ENCODE data around the gene HAGH.

The HAGH gene

DNA sequence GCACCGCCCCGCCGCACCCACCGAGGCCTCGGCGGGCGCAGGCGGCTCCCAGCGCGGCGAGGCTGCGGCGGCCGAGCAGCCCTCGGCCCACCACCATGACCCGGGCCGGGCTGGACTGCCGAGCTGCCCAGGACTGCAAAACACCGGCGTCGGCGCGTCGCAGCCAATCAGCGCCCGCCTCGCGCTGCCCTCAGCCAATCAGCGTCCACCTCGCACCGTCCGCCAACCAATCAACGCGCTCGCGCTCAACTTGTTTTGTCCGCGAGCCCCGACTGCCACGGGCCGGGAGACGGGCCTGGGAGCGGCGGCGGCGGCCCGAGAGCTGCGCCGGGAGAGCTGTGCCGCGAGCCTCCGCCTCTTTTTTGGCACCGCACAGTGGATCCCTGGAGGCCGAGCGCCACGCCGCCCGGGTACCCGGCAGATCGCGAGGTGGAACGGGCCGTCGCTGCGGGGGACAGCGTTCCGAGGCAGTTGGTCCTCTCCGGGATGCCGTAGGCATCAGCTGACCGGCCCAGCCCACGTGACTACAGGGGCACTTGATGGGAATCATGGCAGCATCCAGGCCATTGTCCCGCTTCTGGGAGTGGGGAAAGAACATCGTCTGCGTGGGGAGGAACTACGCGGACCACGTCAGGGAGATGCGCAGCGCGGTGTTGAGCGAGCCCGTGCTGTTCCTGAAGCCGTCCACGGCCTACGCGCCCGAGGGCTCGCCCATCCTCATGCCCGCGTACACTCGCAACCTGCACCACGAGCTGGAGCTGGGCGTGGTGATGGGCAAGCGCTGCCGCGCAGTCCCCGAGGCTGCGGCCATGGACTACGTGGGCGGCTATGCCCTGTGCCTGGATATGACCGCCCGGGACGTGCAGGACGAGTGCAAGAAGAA lies at the start of gene HAGH, which contains the start of gene FAHD1:
HAGH (minus strand) TSS at position 135 of the 883 bp plus-strand sequence; CDS start at position 97, 38 bp downstream.
FAHD1 (plus strand) TSS at position 516 of the 883 bp plus-strand sequence; CDS start at position 549, 33 bp downstream.
- DNase-seq, result peak; percentile 94

DNA sequence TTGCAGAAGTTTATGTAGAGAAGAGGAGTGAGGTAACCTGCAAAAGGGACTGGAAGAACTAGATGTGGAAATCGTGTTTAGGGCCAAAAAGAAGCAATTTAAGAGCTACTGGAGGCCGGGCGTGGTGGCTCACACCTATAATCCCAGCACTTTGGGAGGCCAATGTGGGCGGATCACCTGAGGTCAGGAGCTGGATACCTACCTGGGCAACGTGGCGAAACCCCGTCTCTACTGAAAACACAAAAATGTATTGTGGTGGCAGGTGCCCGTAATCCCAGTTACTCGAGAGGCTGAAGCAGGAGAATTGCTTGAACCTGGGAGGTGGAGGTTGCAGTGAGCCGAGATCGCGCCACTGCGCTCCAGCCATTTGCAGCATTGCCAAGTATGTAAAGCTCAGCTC lies 49.4 kb upstream of the HAGH start:
- peak; percentile 3 for DNase-seq

DNA sequence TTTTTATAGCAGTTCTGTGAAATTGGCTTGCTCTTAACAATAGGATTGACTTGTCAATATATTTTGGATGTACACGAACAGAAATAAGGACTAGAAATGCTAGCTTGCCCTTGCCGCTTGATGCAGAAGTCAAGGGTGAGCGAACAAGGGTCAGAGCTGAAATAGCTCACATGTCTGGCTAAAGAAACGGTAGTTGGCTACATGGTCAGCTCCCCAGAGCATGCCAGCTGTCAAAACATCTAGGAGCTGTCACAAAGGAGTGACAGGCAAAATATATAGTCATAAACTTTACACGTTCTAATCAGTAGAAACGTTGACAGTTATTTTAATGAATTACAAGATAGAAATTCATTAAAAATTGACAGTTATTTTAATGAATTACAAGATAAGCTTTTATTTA lies 48.2 kb upstream of the HAGH start:
- DNase-seq, result no peak

DNA sequence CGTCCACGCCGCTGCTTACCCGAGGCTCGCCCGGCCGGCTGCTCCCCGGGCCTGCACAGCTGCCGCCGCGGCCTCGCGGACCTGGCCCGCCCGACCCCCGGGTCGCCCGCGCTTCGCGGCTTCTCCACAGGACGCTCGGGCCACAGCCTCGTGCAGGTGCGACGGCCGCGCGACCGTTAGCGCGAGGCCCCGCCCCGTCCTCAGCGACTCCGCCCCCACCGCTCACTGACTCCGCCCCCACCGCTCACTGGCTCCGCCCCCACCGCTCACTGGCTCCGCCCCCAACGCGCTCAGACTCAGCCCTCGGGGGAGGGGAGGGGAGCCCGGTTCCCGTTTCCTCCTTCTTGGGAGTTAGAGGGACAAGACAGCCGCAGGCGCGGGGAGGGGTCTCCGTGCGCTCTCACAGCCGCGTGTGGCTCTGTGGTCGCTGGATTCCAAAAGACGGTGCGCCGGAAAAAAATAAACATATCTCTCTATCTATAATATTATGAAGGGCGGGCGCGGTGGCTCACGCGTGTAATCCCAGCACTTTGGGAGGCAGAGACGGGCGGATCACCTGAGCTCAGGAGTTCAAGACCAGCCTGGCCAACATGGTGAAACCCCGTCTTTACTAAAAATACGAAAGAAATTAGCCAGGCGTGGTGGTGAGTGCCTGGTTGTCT lies 45.5 kb upstream of the HAGH start, which contains the start of gene MEIOB:
MEIOB (minus strand) TSS at position 191 of the 662 bp plus-strand sequence. CDS start 3,989 bp downstream, outside the sequence.
- DNase-seq, result peak; percentile 36

DNA sequence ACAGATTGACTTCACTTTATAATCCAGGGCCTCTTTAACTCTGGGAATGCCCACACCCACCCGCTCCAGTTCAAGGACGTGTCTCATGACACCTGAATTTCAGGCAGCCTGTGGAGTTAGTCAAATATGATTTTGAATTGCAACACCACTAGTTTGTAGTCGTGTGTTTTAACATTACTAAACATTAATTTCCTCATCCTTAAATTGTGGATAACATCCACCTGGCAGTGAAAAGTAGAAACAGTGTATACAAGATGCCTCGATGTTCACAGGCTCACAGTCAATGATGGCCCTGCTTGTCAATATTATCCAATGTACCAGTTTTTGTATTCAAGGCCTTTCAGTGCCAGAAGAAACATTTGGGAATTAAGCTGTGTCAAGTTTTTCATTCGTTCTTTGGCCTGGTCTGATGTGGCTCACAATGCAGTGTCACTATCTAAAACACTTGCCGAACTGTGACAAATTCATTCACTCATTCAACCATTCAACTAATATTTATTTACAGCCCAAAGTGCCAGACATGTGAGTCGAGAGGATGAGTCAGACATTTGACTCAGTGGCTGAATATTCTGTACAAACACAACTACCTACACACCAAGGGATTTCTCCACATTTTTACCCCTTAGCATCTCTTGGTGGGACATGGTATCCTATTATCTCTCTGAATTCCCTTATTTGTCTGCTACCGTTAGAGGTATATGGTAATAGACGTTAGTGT lies 43.9 kb upstream of the HAGH start:
- no peak for DNase-seq

DNA sequence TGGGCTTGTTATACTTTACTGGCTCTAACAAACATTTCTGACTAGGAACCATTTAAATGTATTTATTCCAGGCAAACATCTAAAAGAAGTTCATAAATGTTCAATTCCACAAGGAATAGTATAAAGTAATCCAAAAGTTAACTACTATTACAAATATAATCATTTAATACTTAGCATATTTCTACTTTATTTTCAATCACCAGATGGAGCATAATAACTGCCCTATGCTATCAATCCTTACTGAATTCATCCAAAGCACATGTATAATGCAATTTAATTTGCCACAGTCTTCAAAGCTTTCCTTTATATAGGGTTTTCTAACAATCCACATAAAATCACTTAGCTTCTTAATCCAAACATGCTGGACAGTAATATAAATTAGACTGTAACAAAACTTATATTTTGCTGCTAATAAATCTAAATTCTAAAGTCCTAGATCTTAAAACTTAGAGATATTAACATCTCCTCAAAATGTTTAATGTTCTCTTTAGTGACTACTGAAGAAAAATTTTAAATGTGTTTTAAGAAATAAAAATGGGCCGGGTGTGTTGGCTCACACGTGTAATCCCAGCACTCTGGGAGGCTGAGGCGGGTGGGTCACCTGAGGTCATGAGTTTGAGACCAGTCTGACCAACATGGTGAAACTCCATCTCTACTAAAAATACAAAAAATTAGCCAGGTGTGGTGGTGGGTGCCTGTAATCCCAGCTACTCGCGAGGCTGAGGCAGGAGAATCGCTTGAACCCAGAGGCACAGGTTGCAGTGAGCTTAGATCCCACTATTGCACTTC lies 39.5 kb upstream of the HAGH start:
- no peak for DNase-seq

DNA sequence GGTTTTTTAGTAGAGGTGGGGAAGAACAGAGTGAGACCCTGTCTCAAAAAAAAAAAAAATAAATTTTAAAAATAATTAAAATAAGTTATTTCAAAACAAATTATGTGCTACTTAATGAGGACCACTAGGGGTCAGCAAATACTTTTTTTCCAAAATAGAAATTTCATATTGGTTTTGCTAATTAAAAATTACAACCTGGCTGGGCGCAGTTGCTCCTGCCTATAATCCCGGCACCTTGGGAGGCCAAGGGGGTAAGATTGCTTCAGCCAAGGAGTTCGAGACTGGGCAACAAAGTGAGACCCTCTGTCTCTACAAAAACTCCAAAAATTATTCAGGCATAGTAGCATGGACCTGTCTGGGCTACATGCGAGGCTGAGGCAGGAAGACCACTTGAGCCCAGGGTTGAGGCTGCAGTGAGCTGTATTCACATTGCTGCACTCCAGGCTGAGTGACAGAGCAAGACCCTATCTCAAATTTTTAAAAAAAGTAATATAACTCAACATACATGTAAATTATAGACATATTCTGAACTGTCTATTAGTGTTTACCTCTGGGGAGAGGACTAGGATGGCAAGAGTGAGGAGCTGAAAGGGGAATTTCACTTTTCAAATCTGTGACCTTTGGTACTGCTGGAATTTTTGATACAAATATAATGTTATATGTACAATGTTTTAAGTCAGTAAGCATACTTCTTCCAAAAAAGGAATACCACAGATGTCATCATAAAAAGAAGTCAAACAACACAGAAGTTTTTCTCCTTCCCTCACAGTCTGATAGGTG lies 37.2 kb upstream of the HAGH start:
- no peak for DNase-seq

DNA sequence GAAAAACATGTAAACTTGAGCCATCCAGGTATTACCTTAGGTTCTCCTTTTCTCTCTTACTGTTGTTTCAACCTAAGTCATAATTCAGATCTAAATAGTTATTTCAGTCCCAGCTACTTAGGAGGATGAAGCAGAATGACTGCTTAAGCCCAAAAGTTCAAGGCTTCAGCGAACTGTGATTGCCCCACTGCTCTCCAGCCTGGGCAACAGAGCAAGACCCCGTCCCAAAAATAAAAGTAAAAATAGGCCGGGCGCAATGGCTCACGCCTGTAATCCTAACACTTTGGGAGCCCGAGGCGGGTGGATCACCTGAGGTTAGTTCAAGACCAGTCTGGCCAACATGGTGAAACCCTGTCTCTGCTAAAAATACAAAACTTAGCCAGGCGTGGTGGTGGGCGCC lies 35.8 kb upstream of the HAGH start:
- no peak for DNase-seq

DNA sequence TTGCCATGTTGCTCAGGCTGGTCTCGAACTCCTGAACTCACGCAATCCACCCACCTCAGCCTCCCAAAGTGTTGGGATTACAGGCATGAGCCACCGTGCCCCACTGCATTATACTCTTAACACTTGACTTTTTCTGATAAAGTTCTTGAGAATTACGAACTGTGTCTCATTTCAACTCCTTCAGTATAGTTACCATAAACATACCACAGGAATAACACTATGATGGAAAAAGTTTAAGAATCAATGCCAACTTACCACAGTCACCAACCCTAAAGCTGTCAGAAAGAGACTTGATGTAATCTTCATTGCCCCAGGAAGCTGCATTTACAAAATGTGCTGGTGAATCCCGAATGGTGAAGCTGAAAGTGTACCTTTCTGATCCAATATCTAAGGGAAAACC lies 35.1 kb upstream of the HAGH start:
- DNase-seq, result no peak

DNA sequence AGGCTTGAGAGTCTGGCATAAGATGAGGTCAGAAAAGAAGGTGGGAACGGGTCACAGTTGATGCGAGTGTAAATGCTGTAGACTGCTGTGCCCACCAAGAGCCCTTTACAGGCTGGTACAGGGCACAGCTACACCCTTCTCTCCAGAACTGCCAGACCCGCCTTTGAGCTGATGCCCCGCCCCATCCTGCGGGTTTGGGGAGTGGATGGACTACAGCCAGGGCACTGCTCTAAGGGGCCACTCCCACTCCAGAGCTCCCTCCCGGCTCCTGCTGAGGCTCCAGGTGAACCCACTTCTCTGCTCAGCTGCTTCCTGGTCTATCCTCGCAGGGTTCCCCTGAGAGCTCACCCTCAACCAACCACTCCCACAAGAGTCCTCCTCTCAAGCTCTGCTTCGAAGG lies 33.0 kb upstream of the HAGH start:
- DNase-seq, result no peak

DNA sequence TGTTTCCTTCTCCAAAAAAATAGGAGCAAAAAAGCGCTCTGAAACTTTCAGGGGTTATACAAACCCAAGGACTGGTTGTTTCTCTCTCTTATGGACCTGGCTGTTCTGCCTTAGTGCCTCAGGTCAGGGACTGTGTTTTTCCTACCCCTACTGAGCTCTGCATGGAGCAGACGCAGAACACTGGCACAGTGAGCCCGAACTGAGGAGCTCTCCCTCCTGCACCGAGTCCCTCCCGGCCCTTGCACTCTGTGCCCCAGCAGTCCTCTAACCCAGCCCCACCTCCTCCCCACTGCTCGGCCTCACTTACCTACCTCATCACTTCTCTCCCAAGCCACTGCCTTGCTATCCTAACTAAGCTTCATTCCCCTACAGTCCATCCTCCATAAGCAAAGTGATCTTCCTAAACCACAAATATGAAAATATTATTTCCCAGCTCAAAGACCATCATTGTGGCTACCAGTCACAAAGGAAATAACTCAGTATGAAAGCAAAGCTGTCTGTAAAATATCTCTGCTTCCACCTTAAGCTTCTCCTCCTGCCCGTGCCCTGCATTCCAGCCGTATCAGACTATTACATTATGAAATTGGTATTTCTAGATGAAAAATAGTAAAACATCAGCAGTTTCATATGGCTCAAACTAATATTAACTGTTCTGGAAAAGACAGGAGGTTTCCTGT lies 31.7 kb upstream of the HAGH start:
- no peak for DNase-seq

DNA sequence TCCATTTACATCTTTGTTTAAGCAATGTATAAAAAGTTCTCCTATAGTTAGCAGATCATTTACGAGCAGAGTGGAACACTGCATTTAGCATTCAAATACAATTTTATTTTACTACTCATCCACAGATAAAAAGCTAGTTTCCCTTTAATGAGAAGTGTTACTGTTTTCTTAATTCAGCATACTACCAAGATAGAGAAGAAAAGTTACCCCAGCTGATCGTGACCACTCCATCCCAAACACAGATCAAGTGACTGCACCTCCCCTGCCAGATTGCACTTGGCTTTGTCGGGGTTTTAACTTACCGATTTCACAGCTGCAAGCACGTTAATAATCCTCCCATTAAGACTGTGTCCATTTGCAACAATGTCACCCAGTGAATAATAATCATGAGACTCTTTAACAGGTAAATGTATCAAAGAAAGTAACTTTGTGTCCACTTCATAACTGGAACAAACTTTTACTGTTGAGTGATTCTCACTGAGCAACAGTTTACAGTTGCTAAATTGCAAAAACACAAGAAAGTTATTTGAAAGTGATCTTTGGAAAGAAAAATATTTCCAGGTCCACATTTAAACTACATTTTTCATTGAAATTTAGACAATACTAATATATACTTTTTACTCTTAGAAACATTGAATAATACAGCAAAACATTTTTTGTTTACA lies 30.9 kb upstream of the HAGH start:
- no peak for DNase-seq

DNA sequence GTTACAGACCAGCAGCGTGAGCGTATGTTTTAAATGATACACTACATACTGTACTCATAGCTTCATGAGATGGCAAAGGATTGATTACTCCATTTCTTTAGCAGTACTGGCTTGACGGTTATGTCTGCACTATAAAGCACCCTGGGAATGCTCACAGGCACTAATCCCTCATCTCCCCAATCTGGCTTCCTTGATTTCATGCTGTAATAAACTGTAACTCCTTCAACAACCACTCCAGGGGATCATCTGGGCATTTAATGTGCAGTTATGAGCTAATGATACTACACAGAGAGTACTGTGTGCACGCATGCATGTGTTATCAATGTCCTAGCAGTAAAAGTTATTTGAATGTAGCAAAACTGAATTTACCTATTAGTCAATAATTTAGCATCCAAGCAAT lies 25.2 kb upstream of the HAGH start:
- DNase-seq, result no peak

DNA sequence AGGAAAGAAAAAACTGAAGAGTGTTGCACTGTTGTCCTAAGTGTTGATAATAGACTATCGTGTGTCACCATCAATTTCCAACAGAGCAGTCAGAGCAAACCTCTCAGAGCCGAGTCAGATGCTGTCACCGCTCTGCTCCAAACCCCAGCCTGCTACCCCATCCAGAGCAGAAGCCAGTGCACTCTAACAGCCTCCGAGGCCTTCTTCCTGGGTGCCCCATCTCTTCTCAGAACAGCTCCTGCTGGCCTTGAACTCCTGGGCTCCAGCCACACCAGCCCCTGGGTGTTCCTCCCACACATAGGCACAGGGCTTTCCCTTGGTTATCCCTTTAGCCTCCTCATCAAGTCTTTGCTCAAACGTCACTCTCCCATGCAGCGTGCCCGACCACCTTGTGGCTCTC lies 24.4 kb upstream of the HAGH start:
- DNase-seq, result no peak

DNA sequence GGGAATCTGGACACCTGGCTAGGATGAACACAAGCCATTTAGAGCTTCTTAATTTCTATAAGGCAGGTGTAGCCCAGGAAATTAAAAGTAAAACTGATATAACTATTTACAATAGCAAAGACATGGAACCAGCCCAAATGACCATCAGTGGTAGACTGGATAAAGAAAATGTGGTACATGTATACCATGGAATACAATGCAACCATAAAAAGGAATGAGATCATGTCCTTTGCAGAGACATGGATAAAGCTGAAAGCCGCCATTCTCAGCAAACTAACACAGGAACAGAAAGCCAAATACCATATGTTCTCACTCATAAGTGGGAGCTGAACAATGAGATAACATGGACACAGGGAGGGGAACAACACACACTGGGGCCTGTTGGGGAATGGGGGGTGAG lies 19.8 kb upstream of the HAGH start:
- DNase-seq, result no peak

DNA sequence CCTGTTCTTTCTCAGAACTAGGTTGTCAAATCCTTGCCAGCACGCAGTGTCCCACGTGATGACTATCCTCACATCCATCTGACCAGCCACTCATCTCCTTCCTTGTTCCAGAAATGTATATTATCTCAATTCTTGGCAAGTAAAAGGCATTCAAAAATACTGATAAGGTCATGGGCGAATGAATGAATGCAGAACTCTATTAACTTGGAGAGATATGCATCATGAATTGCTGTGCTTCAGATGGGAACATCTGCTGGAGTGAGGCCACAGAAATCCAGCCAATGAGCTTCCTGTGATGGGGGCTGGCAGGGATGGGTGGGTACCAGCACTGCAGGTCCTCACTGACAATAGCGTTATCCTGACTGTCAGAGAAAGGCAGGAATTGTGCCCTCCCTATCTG lies 19.4 kb upstream of the HAGH start:
- no peak for DNase-seq

DNA sequence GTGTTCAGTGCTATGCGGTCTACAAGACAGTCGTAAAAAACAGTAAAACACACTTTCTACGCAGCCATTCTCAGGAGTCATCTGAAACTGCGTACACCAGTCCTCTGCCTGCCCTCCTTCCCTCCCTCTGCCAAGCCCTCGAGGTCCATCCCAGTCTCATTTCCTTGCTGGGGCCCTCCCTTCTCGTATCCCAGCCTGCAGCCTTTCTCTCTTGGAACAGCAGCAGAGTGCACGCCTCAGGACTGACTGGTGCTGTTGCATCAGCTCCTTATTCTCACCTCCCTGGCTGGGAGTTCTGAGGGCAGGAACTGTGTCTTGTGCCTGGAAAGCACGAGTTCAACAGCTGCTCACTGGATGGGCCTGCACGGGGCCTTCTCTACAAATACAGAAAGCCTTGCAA lies 12.9 kb upstream of the HAGH start:
- DNase-seq, result no peak

DNA sequence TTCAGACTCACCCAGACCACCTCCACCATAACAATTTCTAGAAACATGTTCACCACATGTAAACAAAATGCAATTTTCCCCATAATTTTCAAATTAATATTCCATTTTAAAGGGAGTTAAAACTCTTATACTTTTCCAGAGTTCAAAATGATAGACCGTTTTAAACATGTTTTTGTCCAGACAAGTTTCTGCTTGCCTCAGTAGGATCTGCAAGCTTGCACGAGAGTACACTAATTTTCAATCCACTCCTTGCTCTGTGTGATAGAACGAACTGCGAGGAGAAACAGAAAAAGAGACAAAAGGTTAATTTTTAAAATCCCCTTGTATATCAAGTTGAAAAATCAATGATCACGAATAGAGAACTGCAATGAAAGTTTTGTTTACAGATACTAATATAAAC lies 7.5 kb upstream of the HAGH start:
- no peak for DNase-seq

DNA sequence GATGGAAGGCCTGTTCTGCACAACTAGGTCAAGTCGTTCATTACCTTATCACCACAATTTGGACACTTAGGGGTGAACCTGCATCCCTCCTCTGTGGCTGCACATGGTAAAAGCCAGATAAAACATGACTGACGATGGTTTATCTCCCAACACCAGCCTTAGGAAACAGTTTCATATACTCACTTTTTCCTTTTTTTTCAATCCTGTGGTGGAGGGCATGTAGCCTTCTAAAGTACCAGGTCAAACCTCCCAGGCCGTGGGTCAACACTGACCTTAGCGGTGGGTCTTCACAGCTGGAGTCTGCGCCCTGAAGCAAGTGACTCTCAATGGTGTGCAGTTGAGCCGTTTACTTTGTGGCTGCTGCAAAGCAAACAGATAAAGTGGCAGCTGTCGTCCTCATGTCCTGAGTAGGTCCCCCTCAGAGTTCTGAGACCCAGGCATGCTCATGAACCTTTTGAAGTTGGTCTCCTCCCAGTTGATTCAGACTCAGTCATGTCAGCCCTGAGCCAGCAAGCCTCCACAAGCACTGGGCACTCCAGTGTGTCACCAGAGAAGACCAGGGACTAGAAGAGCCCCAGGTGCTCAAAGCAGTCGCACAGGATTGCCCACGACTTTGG lies 6.3 kb upstream of the HAGH start:
- no peak for DNase-seq
